Measurements from ENCODE around the gene AASDH.

DNA sequence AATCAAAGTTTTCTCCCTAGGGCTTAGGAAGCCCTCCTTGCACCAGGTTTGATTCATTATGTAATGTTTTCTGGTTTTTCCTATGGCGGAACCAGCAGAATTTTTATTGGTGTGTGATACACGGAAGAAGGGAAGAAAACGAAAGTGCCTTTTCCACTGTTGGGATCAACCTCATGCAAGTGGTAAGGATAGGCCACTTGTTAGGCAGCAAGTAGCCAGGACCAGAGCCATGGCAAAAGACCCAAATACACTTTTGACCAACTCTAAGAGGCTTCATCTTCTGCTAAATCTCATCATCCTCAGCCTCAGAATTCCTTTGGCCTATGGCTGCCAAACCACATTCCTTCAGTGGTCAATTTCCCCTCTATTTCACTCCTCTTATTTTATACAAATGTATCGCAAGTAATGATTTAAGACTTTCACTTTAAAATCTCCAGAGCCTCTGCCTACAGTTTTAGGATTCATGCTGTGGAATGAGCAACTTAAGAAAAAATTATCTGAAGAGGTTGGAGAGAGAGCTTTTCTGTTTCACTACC is 26.9 kb upstream of the AASDH start:
- no peak for TF ChIP-seq TARDBP (IDR thresholded peaks at IDR 0.05)
- TF ChIP-seq, protein P1, sequence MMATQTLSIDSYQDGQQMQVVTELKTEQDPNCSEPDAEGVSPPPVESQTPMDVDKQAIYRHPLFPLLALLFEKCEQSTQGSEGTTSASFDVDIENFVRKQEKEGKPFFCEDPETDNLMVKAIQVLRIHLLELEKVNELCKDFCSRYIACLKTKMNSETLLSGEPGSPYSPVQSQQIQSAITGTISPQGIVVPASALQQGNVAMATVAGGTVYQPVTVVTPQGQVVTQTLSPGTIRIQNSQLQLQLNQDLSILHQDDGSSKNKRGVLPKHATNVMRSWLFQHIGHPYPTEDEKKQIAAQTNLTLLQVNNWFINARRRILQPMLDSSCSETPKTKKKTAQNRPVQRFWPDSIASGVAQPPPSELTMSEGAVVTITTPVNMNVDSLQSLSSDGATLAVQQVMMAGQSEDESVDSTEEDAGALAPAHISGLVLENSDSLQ (IDR thresholded peaks at IDR 0.05): no peak
- TF ChIP-seq BHLHE40 (IDR thresholded peaks at IDR 0.05; ENCODE audit: borderline replicate concordance): no peak
- no peak for TF ChIP-seq ARNT (IDR thresholded peaks at IDR 0.05)
- no peak for TF ChIP-seq HDGF (IDR thresholded peaks at IDR 0.05; ENCODE audit: borderline replicate concordance)
- no peak for TF ChIP-seq LEF1 (IDR thresholded peaks at IDR 0.05; ENCODE audit: borderline replicate concordance)
- no peak for TF ChIP-seq FOXM1 (IDR thresholded peaks at IDR 0.05; ENCODE audit: borderline replicate concordance)
- no peak for TF ChIP-seq SUZ12 (IDR thresholded peaks at IDR 0.05)
- no peak for TF ChIP-seq CTBP1 (IDR thresholded peaks at IDR 0.05; ENCODE audit: borderline replicate concordance)
- no peak for TF ChIP-seq ELF4 (IDR thresholded peaks at IDR 0.05)
- TF ChIP-seq FOXA1 (IDR thresholded peaks at IDR 0.05): no peak
